Left renal cortex interstitium (tissue), 4 donors: Measurements from ENCODE around the gene ABCC6. TPM values are rescaled to one million over a fixed set of nuclear protein-coding genes. Genes with fewer than 3 reads are reported as not detected.
"Not testable (repeated sequence)": the region's sequence is repeated elsewhere in the genome, so short reads cannot be mapped to it uniquely, and the experiment has no call there.

Experiments
- DNase-seq, 4 donors: peaks; one replicate each; pipeline ENCODE4 v3.0.0-alpha.2; 2013; ENCODE audit warnings: low read depth in 4 of 4, low spot score in 2 of 4, missing footprints in 1 of 4
- polyA plus RNA-seq, 4 donors: library from polyadenylated mRNA; unstranded; fragments of 120-200 nt; gene quantifications; one replicate each; pipeline ENCODE4 v1.2.1, GENCODE V29; 2013; ENCODE audit not compliant: insufficient read length in 4 of 4

Gene ABCC6
- polyA plus RNA-seq, 4 donors: 14.8 to 24.0 (median 23.3) TPM

DNA sequence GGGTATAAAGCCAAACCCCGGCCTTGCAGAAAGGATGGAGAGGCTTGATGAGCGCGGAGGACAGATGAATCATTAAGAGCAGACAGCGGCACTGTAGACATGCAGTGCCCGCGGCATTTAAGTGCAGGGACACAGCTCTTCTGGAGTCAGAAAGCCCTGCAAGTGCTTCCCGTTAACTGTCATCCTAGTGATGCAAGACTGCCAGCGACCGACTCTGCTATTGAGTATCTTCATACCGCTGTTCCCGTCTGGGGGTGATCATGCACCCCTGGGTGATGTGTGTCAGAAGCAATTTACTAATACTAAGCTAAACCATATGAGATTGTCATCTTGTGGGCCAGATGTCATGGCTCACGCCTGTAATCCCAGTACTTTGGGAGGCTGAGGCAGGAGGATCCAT lies 101.0 kb downstream of the ABCC6 start:
- DNase-seq: no peak

DNA sequence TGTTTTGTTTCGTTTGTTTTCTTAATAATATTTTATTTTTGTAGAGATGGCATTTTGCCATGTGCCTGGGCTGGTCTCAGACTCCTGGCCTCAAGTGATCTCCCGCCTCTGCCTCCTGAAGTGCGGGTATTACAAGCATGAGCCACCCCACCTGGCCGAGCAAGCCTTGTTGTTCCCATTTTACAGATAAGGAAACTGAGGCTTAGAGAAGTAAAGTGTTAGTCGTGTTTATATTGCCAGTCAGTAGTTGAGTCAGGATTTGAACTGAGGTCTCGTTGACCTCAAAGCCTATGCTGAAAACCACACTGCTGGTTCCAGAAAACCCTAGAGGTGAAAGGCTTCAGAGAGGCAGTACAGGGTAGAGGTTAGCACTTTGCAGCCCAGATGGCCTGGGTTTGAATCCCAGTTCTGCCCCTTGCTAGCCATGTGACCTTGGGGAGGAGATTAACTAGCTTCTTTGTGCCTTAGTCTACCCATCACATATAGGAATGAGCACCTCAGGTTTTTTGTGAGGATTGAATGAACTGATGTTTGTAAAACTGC lies 102.0 kb downstream of the ABCC6 start:
- peak in 1 of 4 donors; percentile 18 for DNase-seq

DNA sequence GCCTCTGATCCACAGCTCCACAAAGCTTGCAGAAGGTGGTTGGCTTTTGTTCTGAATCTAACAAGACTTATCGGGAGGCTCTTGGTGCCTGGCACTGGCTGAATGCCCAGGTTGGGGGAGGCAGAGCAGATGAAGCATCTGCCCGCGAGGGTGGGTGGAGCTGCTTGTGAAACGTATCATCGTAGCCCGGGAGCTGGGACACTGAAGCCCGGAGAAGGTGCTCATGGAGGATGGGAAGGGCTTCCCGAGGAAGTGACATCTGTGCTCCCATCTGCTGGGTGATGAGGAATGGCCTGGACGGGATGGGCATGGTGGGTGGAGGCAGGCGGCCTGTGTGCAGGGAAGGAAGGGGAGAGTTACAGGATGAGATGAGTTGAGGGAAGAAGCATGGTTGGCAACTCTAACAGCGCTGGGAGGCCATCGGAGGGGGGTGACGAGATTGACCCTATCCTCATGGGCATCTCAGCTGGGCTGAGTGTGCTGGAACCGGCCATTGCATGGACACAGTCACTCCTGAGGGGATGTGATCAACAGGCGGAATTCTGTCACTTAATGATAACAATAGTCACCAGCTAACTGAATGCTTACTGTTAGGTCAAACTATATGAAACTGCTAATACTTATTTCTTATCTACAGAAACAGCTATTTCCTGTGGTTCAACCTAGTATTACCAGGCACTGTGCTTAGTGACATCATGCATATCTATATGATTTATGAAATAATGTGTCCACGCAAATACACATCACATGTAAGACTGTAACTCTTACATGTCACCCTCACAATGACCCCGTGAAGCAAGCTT lies 102.7 kb downstream of the ABCC6 start:
- DNase-seq: peak in 1 of 4 donors; percentile 0

DNA sequence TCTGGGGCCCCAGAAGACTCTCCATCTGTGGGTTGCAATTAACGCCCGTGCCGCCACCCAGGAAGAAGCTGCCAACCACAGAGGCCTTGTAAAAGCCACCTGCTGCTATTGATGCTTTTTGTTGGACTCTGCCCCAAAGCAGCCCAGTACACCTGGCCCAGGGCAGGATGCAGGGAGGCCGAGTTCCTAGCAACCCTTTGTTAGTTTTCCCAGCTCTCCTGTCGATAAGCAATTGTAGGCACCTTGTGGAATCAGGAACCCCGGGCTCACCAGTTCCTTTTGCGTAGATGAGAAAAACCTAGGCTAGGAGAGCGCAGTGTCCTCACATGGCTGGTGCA lies 103.3 kb downstream of the ABCC6 start:
- no peak for DNase-seq

DNA sequence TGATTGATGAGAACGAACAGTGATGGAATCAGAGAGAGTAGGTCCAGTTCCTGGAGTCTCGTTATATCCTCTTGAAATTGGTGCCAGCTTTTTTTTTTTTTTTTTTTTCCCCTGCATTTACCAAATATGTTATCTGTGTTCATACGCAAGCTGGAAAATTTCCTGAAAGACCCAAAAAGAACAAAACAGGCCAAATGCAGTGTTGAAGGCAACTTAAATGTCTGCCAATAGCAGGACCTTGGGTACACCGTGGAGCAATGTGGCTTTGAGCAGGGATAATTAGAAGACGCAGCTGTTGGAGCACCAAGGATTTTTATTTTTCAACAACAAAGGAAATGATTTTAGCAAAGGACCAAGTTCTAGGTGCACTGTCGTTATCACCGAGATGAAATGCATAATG lies 105.0 kb downstream of the ABCC6 start:
- no peak for DNase-seq

DNA sequence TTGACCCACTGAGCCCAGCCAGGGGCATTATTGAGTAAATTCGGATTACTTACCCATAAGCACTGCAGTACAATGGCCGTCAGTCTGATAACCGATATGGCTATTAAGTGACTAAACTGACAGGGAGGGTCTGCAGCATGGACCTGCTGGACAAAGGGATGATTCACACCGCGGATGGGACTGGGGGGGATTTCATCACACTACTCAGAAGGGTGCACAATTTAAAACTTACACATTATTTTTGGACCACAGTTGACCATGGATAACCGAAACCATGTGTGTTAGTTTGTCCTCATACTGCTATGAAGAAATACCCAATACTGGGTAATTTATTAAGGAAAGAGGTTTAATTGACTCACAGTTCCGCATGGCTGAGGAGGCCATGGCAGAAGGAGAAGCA lies 106.5 kb downstream of the ABCC6 start:
- DNase-seq: no peak

DNA sequence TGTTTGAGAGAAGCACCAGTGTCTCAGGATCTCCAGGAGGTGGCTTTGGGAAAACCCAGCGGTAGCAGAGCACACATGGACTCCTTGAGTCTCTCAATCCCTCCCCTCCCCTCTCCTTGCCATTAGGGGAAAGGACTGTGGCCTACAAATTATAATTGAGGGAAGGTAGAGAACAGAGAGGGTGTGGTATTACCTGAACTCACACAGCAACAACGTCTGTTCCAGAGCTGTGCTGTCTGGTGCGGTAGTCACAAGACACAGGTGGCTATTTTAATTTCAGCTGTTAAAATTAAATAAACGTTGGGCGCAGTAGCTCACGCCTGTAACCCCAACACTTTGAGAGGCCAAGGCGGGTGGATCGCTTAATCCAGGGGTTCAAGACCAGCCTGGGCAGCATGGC lies 110.2 kb downstream of the ABCC6 start:
- no peak for DNase-seq

DNA sequence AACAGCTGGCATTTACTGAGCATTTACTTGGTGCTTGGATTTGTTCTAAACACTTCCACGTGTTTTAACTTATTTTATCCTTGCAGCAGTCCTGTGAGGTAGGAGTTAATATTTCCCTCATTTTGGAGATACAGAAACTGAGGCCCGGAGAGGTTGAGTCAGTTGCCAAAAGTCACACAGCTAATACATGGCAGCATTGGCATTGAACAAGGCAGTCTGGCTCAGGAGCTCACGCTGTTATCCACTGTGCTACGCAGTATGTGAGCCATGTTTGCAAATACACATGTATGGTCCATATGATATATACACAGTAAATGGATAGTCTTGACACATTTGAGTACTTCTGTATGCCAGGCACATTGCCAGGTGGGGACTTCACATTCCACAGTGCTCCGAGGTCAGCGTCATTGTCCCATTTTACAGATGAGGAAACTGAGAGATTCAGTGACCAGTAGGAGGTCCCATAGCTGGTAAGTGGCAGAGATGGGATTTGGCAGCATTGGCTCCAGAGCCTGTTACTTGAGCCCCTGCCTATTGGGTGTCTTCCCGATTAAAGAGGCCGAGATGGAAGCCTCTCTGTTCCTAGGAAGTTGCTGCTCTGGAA lies 110.7 kb downstream of the ABCC6 start:
- no peak for DNase-seq

DNA sequence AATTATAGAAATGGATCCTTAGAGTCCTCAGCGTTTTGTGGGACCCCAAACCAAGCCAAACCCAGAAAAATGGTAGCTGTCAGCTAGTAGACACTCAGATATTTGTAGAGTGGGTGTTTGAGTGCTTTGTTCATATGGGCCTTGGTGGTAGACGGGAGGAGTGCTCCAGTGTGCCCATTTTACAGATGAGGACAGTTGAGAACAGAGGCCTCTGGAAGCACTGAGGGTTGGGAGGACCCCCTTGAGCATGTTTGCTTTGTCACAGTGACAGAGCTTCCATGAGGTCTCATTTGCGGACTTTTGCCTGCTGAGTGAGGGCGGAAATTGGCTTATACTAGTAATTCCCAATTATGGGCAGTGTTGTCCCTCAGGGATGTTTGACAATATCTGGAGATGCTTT lies 111.7 kb downstream of the ABCC6 start:
- no peak for DNase-seq

DNA sequence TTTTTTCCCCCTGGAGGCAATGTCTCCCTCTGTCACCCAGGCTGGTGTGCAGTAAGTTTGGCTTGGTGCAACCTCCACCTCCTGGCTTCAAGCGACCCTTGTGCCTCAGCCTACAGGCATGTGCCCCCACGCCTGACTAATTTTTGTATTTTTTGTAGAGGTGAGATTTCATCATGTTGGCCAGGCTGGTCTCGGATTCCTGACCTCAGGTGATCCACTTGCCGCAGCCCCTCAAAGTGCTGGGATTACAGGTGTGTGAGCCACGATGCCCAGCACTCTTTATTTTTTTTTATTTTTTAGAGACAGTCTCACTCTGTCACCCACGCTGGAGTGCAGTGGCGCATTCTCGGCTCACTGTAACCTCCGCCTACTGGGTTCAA lies 113.2 kb downstream of the ABCC6 start:
- DNase-seq: no peak

DNA sequence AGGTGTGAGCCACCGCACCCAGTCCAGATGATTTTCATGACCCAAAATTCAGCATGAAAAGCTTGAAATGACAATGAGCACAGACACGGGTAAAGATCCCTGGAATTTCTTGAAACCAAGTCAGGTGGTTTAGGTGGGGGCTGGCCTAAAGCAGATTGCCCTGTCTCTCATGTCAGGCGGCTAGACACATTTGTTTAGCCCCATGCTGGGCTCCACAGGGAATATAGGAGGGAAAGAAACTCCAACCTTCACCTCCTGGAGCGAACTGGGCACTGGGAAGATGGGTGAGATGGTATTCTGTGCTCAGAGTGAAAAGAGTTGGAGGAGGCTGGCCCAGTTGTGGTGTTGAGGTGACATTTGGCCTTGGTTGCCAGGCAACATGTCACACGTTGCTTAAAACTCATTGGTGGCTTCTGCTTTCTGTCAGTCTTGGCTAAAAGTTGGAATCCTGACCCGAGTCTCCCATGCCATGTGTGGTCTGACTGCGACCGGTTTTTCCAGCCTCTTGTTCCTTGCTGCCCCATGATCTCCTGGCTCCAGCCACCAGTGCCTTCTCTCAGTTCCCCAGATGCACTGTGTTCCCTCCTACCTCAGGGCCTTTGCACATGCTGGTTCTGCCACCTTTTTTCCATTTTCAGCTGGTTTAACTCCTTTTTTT lies 113.7 kb downstream of the ABCC6 start:
- DNase-seq: no peak

DNA sequence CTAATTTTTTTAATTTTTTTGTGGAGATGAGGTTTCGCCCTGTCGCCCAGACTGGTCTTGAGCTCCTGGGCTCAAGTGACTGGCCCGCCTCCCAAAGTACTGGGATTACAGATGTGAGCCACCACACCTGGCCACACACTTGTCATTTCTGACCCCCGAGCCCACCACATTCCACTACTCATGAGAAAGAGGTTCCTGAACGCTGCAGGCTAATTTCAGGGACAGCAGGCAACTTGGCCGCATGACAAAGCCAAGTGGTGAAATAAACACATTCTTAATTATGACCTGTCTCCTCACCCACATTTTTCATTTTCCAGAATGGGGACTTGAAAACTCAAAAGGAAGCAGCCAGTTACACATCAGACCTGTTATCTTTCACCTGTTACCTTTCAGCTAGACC lies 114.5 kb downstream of the ABCC6 start:
- no peak for DNase-seq

DNA sequence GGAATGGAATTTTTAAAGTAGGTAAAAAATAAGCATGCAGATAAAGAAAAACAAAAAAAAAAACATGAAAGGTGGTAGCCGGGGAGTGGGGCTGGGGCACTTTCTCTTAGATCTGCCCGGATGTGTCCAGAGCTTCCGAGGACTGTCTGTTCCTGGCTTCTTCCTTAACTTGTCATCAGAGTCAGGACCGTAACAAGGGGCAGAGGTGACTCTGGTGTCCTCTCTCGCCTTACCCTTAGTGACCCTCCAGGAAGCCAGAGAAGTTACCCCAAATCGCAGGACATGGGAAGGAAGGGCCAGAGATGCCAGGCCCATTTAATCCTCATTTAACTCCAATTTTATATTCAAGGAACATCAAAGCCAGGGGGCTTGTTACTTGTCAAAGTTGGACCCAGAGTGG lies 115.5 kb downstream of the ABCC6 start:
- DNase-seq: no peak

DNA sequence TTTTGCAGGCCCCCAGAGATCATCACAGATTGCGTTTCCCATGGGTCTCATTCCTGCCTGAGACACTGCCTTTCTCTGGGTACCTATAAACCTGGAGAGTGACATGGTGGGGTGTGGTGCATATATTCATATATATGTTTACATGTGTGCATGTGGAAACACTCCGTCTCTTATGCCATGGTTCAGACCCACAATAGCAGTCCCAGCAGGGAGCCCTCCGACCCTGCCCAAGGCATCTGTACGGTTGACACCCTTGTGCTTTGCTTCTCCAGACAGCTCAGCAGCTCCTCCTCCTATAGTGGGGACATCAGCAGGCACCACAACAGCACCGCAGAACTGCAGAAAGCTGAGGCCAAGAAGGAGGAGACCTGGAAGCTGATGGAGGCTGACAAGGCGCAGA lies 116.8 kb downstream of the ABCC6 start:
- no peak for DNase-seq

DNA sequence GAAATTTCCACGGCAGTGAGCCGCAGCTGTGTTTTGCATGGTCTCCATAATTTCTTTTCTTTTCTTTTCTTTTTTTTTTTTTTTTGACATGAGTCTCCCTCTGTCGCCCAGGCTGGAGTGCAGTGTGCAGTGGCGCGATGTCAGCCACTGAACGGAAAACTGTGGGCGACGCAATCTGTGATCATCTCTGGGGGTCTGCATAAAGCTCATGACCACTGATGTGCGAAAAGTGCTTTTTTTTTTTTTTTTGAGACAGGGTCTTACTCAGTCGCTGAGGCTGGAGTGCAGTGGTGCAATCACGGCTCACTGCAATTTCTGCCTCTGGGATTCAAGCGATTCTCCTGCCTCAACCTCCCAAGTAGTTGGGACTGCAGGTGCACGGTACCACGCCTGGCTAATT lies 117.6 kb downstream of the ABCC6 start:
- DNase-seq: no peak

DNA sequence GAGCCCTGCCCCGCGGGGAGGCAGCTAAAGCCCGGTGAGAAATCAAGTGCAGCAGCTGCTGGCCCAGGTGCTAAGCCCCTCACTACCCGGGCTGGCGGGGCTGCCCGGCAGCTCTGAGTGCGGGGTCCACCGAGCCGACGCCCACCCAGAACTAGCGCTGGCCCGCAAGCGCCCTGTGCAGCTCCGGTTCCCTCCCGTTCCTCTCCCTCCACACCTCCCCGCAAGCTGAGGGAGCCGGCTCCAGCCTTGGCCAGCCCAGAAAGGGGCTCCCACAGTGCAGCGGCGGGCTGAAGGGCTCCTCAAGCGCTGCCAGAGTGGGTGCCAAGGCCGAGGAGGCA lies 118.5 kb downstream of the ABCC6 start:
- DNase-seq: not testable (repeated sequence)

DNA sequence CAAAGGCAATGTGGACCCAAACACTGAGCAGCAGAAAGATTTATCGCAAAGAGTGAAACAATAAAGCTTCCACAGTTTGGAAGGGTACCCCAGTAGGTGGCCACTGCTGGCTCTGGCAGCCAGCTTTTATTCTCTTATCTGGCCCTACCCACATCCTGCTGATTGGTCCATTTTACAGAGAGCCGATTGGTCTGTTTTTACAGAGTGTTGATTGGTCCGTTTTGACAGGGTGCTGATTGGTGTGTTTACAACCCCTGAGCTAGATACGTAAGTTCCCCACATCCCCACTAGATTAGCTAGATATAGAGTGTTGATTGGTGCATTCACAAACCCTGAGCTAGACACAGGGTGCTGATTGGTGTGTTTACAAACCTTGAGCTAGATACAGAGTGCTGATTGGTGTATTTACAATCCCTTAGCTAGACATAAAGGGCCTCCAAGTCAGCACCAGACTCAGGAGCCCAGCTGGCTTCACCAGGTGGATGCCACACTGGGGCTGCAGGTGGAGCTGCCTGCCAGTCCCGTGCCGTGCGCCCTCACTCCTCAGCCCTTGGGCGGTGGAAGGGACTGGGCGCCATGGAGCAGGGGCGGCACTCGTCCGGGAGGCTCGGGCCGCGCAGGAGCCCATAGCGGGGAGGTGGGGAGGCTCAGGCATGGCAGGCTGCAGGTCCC lies 119.0 kb downstream of the ABCC6 start:
- not testable (repeated sequence) for DNase-seq

DNA sequence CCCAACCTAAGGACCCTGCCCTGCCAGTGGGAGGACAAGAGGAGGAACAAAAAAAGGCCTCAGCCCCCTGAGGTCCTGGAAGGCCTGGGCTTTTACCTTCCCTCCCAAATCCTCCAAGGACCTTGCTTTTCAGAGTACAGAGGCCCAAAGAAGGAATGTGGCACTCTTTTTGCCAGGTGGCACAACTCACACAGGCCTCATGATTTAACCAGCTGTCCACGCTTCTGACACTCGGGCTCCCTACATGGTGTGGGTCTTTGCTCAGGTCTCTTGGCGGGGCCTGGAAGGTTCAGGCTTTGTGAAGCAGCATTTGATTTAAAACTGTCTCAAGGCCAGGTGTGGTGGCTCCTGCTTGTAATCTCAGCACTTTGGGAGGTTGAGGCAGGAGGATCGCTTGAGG lies 120.6 kb downstream of the ABCC6 start:
- no peak for DNase-seq

DNA sequence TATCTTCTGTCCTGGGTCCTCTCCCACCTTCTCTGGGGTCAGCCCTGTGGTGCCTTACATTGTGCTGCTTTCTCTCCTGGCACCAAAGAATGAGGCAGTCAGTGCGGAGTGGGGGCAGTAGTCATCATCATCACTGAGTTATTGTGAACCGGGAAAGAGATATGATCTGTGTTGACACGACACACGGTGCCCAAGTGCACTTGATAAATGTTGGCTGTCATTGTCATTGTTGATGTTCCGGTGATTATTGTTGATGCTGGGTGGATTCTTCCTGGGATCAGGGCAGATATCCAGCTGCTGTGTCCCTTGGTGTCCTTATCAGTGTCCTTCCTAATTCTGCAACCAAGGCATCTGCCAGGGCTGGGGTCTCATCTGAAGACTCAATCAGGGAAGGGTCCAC lies 121.7 kb downstream of the ABCC6 start:
- no peak for DNase-seq

DNA sequence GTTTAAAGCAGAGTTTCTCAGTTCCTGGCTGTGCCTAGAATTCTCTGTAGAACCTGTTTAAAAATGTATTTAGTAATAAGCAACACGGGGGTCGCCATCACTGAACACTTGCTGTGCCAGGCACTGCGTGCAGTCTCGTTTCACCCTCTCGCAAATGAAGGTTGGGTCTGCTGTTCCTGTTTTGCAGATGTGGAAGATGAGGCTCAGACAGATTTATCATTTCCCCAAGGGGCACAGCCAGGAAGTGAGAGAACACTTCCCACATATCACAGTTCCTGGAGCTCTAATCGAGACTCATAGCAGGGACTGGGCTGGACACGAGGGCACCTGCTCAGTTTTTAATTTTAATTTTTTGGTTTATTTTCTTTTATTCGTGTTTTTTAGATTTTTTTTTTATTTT lies 122.7 kb downstream of the ABCC6 start:
- DNase-seq: no peak

DNA sequence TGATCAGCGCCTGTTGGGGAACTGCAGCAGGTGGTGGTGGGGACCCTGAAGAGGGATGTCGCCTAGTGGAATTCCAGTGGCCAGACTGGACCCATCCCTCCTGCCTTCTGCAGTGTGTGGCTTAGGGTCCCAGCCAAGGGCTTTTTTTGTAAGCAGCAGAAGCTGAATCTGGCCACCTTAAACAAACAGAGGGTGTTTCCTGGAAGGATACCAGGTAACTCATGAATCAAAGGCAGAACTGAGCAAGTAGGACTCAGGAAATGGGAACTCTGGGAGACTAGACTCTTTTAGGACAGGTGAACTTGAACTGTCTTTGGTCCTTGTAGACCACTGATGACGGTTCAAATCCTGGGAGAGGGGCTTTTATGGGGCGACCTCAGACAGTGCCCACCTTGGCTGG lies 124.0 kb downstream of the ABCC6 start:
- no peak for DNase-seq
